NOMO-1 treated with DMSO at 0.1 percent for 48 hours (cell line): ENCODE measurements around the gene CCNT1.
"Not testable (repeated sequence)": the region's sequence is repeated elsewhere in the genome, so short reads cannot be mapped to it uniquely, and the experiment has no call there.

Experiments used
- DNase-seq: peaks from one replicate; lab custom pipeline; 2025; ENCODE audit not compliant: unreplicated experiment; lab: John Stamatoyannopoulos, UW

CCNT1 gene

DNA sequence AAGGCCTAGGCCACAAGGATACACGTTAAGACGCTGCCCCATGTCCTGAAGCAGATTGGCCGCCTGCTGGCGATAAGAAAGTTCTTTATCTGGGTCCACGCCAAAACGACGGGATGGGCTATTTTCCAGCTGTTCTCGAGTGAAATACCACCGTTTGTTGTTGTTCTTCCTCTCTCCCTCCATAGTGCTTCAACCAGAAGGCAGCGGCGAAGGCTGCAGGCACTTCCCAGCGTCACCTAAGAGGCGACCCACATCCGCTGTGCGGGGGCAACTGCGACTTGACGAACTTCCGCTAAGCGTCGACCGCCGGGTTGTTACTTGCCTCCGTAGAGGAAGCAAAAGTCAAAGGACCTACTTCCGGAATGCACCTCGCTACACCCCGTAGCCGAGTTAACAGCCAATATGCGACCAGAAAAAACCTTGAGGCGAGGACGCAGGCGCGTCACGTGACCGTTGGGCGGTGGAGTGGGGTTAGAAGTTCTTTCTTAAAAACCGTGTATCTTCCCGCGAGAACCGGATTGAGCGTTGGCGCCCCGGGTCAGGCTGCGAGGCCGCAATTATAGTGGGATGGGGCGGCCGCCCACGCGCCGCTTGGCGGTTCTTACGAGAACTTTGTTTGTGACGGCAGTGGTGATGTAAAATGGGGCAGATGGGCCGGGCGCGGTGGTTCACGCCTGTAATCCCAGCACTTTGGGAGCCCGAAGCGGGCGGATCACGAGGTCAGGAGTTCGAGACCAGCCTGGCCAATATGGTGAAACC, at the start of gene CCNT1:
CCNT1 (minus strand) TSS at position 215 of the 759 bp plus-strand sequence; CDS start at position 183, 32 bp downstream.
- peak; percentile 99 for DNase-seq

DNA sequence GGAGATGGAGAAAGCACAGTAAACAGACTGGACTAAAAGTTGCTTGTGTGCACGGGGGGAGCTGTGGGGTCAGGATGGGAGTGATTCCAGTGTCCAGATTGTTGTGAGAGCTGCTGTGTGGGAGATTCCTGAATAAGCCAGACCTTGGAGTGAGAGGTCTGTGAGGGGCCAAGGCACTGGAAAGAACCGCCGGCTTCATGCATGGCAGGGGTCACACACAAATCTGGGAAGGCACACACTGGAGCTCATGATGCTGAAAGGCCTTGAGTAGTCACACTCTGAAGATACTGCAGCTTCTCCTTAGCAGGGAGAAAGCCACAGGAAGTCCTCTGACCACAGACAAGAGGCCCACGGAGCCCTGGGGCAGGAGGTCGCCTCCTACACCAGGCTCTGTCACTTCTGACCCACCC, 49.3 kb upstream of the CCNT1 start:
- DNase-seq: peak; percentile 75

DNA sequence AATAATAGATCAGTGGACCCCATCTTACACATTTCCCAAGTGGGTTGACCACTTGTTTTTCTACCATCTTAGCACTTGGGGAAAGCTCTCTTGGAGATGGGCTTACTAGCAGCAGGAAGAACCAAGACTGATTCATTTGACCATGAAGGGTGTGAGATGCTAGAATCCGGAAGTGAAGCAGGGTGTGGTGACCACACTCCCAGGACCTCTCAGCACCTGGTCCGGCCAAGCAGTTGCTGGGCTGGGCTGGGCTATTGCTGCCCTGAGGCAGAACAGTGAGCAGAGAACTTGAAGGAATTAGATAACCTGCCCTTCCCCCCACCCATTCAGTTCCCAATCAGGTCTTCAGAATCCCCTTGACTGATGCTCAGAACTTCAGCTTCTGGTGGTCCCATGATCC, 48.0 kb upstream of the CCNT1 start:
- peak; percentile 10 for DNase-seq

DNA sequence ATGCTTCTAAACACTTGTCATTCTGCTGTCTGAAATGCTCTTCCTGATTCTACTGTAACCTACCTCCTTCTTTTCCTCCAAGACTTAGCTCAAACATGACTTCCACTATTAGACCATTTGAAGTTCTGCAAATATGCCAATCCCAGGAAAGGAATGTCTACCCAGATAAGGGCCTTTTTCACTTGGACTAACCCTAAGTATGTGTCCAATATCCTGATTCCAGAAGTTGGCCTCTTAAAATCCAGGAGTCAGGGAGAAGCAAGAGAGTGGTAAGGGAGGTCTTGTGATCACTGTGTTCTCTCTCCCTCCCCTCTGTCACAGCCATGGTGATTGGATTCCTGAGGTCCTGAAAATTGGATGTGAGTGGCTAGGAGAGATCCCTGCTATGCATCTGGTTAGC, 42.2 kb upstream of the CCNT1 start:
- DNase-seq: no peak

- no peak for DNase-seq
Measured at GRCh38 chr12:48758186-48758585, 41.7 kb upstream of the CCNT1 start.

DNA sequence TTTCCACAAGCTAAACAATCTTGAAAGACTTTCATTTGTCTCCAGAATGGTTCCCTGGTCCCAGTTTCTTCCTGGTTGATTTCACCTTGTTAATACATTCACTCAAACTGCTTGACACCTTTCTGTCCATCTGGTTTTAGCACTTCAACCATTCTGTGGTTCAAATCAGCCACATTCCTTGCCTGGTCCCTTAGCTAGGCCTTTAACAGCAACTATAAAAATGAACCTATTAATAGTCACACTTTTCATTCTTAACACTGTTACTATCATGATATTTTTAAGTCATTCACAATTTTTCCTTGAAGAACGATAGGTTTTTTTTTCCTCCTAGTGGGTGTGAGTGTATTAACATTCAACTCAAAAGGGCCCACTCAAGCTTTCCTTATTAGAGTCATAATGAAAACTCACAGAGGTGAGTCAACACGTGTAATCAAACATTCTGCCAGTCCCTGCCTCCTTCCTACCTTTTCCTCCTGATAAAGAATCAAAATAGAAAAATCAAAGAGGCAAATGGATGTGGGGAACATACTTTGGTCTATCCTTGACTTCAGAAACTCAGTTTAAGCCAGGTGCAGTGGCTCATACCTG, 34.4 kb upstream of the CCNT1 start:
- no peak for DNase-seq

- DNase-seq: no peak
Measured at GRCh38 chr12:48750215-48750614, 33.7 kb upstream of the CCNT1 start.

GRCh38 chr12:48744251-48745008, 27.9 kb upstream of the CCNT1 start:
- DNase-seq: no peak

GRCh38 chr12:48739618-48740269, 23.2 kb upstream of the CCNT1 start:
- DNase-seq: no peak

- no peak for DNase-seq
Measured at GRCh38 chr12:48736456-48736855, 19.9 kb upstream of the CCNT1 start.

DNA sequence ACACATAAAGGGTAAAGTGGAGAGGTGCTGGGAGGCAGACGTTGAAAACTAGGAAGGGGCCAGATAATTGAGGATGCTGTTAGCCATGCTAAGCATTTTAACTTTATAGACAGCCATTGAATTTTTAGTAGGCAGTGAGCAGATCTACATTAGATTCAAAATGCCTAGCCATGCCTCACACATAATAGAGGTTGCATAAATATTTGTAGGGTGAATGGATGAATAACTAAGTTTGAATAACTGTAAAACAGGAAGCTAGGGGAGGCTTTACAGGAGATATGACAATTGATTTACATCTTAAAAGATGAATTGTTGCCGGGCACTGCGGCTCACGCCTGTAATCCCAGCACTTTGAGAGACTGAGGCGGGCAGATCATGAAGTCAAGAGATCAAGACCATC, 12.3 kb upstream of the CCNT1 start:
- no peak for DNase-seq

DNA sequence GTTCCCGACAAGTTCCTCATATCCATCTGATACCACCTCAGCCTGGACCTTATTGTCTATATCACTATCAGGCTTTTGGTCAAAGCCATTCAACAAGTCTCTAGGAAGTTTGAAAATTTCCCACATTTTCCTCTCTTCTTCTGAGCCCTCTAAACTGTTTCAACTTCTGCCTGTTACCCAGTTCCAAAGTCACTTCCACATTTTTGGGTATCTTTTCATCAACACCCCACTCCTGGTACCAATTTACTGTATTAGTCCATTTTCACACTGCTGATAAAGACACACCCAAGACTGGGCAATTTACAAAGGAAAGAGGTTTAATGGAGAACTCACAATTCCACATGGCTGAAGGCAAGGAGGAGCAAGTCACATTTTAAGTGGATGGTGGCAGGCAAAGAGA, 4.2 kb upstream of the CCNT1 start:
- DNase-seq: not testable (repeated sequence)

GRCh38 chr12:48720171-48720570, 3.7 kb upstream of the CCNT1 start:
- not testable (repeated sequence) for DNase-seq

DNA sequence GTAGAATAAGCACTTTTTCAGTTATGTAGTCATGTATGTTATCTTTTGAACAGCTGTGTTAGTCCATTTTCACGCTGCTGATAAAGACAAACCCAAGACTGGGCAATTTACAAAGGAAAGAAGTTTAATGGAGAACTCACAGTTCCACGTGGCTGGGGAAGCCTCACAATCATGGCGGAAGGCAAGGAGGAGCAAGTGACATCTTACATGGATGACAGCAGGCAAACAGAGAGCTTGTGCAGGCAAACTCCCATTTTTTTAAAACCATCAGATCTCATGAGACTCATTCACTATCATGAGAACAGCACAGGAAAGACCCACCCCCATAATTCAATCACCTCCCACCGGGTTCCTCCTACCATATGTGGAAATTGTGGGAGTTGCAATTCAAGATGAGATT, 2.5 kb upstream of the CCNT1 start:
- DNase-seq: not testable (repeated sequence)

- DNase-seq: no peak
Measured at GRCh38 chr12:48717252-48717695, 767 bp upstream of the CCNT1 start.

GRCh38 chr12:48716168-48716492, 377 bp downstream of the CCNT1 start:
- DNase-seq: no peak

GRCh38 chr12:48712209-48712608, 4.3 kb downstream of the CCNT1 start:
- no peak for DNase-seq

GRCh38 chr12:48698822-48699221, 17.7 kb downstream of the CCNT1 start:
- DNase-seq: not testable (repeated sequence)

DNA sequence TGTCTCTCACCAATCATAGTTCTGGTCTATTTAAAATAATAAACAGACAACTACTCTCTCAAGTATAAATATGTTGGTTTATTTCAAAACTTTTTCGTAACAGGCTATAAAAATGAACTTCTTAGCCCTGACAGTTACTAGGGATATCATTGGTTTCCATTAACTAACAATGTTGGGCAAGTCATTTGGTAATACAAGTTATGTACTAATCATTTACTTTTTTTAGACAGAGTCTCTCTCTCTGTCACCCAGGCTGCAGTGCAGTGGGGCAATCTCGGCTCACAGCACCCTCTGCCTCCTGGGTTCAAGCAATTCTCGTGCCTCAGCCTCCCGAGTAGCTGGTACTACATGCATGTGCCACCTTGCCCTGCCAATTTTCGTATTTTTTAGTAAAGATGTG, 19.9 kb downstream of the CCNT1 start:
- DNase-seq: peak; percentile 11

DNA sequence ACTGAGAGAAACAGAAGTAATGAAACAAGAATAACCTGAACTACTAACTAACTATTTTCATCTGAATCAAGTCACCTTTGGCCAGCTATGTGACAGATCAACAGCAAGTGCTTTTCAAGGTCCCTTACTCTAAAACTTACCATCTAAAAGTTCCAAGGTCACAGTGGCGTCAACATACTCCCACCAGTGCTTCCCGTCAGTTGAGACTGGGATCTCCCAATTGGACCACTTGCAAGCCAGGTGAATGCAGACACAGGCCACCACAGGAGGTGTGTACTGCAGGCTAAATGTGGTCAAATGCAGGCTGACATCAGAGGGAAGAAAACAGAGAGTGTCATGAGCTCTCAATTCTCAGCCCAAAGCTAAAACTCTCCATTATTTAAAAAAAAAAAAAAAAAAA, 20.6 kb downstream of the CCNT1 start:
- DNase-seq: no peak

- DNase-seq: no peak
Measured at GRCh38 chr12:48694038-48694437, 22.5 kb downstream of the CCNT1 start.

GRCh38 chr12:48693572-48693971, 22.9 kb downstream of the CCNT1 start:
- DNase-seq: no peak
